Measurements from ENCODE around the gene MPO. TPM values are rescaled to one million over a fixed set of nuclear protein-coding genes. Genes with fewer than 3 reads are reported as not detected.

Gene MPO
- total and polyA plus RNA-seq, 10 of the 15 experiments (the other 5 are each of a cell fraction or from before 2014, with no cell fraction given): 0.06 to 0.49 (median 0.14) TPM

GRCh38 chr17:58246104-58246740, 34.5 kb downstream of the MPO start (continued):
- TF ChIP-seq RELB (IDR thresholded peaks at IDR 0.05; ENCODE audit: low read depth) (no peak), SIX5 (IDR thresholded peaks at IDR 0.05; ENCODE audit: low read depth, low read length, severe bottlenecking) (no peak), MTA3 (IDR thresholded peaks at IDR 0.05; ENCODE audit: borderline replicate concordance, low read length) (no peak), PKNOX1 (IDR thresholded peaks at IDR 0.05) (no peak), POLR2AphosphoS2 (IDR thresholded peaks at IDR 0.05; ENCODE audit: low read depth, low read length) (no peak), ZNF384 (IDR thresholded peaks at IDR 0.05; ENCODE audit: borderline replicate concordance, low read depth, low read length) (no peak), ETV6 (conservative IDR thresholded peaks at IDR 0.05 in 1 of 2, IDR thresholded peaks at IDR 0.05 in 1 of 2; ENCODE audit: borderline replicate concordance in 1 of 2, low read depth in 1 of 2) (no peak), TAF1 (IDR thresholded peaks at IDR 0.05; ENCODE audit: borderline replicate concordance, low read depth, low read length) (no peak), SMAD5 (IDR thresholded peaks at IDR 0.05; ENCODE audit: low read depth) (no peak)

All from GM12878 (cell line).